ENCODE measurements around the gene LYPD6. TPM values are rescaled to one million over a fixed set of nuclear protein-coding genes. Genes with fewer than 3 reads are reported as not detected.

LYPD6 gene
- total RNA-seq, 4 donors from 2014 or later = 0.83 to 1.4 (median 1.1) TPM

DNA sequence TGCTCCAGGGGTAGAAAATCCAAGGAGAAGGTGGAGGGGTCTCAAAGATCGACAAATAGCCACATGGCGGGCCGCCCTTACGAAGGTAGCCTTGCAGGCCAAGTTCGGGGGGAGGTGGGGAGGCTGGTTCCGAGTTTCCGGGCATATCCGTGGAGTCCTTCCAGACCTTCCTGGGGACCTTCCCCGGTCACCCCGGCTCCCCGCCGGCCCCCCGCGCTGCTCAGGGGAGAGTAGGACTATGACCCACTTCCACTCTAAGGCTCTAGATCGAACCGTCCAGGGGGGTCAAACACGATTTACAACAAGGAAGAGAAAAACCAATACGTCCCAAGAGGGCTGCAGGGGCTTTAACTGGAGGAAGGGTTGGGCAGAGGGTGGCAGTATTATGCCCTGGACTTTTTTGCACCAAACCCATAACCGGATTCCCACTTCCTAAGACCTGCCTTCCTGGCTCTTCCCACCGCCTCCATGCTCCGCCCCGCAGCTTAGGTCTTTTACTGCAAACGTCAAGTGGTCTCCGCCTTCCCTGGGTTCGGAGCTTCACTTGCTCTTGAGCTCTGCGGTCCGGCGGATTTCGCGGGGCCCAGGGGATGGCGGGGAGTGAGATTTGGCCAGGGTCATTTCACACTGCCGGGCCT is 779 bp upstream of the LYPD6 start:
- intact Hi-C loops (cut with DNase I) = no loop called here
- Histone ChIP-seq H3K4me3 (peak overlapping the region; percentile 61 to 83 (median 74)), H3K27ac (replicated peaks in 1 of 4) (peak overlapping the region; percentile 14 to 68 (median 60)), H3K9me3 (no peaks in the 10 kb centered on the region), H3K36me3 (no peaks in the 10 kb centered on the region), H3K27me3 (peaks cover 0 to 21% (median 0%) of the 10 kb centered on the region in 4 donors), H3K4me1 (peaks cover 5 to 21% (median 18%) of the 10 kb centered on the region in 4 donors)
- 9% methylated on average over 32 of the region's 32 CpGs for WGBS
- TF ChIP-seq POLR2AphosphoS5 (IDR thresholded peaks at IDR 0.05) (no peak), CTCF (IDR thresholded peaks at IDR 0.05) (no peak), EP300 (IDR thresholded peaks at IDR 0.05) (no peak), POLR2A (IDR thresholded peaks at IDR 0.05; ENCODE audit: low read depth) (no peak)
- DNase-seq (ENCODE audit: extremely low spot score) = peak; percentile 91

GRCh38 chr2:149331023-149331400 is 625 bp downstream of the LYPD6 start:
- Histone ChIP-seq H3K27ac (replicated peaks in 1 of 4) (peak overlapping the region in 1 of 4 donors; percentile 52), H3K27me3 (peaks cover 0 to 21% (median 0%) of the 10 kb centered on the region in 4 donors), H3K4me3 (peak overlapping the region; percentile 61 to 83 (median 74)), H3K9me3 (no peaks in the 10 kb centered on the region), H3K36me3 (no peaks in the 10 kb centered on the region), H3K4me1 (peaks cover 5 to 21% (median 18%) of the 10 kb centered on the region in 4 donors)
- intact Hi-C loops (cut with DNase I) = no loop called here
- 10% methylated on average over 5 of the region's 19 CpGs for WGBS
- no peak for TF ChIP-seq EP300 (IDR thresholded peaks at IDR 0.05)
- TF ChIP-seq POLR2AphosphoS5 (IDR thresholded peaks at IDR 0.05) = no peak
- TF ChIP-seq POLR2A (IDR thresholded peaks at IDR 0.05; ENCODE audit: low read depth) = no peak
- TF ChIP-seq CTCF (IDR thresholded peaks at IDR 0.05) = no peak
- no peak for DNase-seq (ENCODE audit: extremely low spot score)

GRCh38 chr2:149332364-149332763 is 2.0 kb downstream of the LYPD6 start:
- intact Hi-C loops (cut with DNase I) = no loop called here

GRCh38 chr2:149333636-149334035 is 3.2 kb downstream of the LYPD6 start:
- DNase-seq (ENCODE audit: extremely low spot score) = no peak
- WGBS = 87% methylated on average over 3 of the region's 3 CpGs
- H3K27me3 ChIP-seq = peaks cover 0 to 21% (median 0%) of the 10 kb centered on the region in 4 donors
- H3K9me3 ChIP-seq = no peaks in the 10 kb centered on the region
- no peak overlapping the region for H3K4me3 ChIP-seq
- intact Hi-C loops (cut with DNase I) = no loop called here
- TF ChIP-seq CTCF (IDR thresholded peaks at IDR 0.05) = no peak
- no peak for TF ChIP-seq POLR2A (IDR thresholded peaks at IDR 0.05; ENCODE audit: low read depth)
- no peak for TF ChIP-seq EP300 (IDR thresholded peaks at IDR 0.05)
- TF ChIP-seq POLR2AphosphoS5 (IDR thresholded peaks at IDR 0.05) = no peak
- H3K36me3 ChIP-seq = no peaks in the 10 kb centered on the region
- H3K27ac ChIP-seq (replicated peaks in 1 of 4) = no peak overlapping the region
- peaks cover 5 to 21% (median 18%) of the 10 kb centered on the region in 4 donors for H3K4me1 ChIP-seq

More at GRCh38 chr2:149332364-149332763, 2.0 kb downstream of the LYPD6 start:
- Histone ChIP-seq H3K9me3 (no peaks in the 10 kb centered on the region), H3K4me3 (no peak overlapping the region), H3K27ac (replicated peaks in 1 of 4) (no peak overlapping the region), H3K27me3 (peaks cover 0 to 21% (median 0%) of the 10 kb centered on the region in 4 donors), H3K36me3 (no peaks in the 10 kb centered on the region), H3K4me1 (peaks cover 5 to 21% (median 18%) of the 10 kb centered on the region in 4 donors)
- WGBS = 87% methylated on average over 2 of the region's 2 CpGs
- DNase-seq (ENCODE audit: extremely low spot score) = no peak
- TF ChIP-seq POLR2A (IDR thresholded peaks at IDR 0.05; ENCODE audit: low read depth) = no peak
- TF ChIP-seq POLR2AphosphoS5 (IDR thresholded peaks at IDR 0.05) = no peak
- no peak for TF ChIP-seq EP300 (IDR thresholded peaks at IDR 0.05)
- TF ChIP-seq CTCF (IDR thresholded peaks at IDR 0.05) = no peak

Measured in esophagus muscularis mucosa (tissue), 4 donors.